CD4-positive, alpha-beta T cell treated with Interleukin-15 for 4 hours (primary cell): Measurements from ENCODE around the gene PNPLA1.
"Not testable (repeated sequence)": the region's sequence is repeated elsewhere in the genome, so short reads cannot be mapped to it uniquely, and the experiment has no call there.

Experiments used
- DNase-seq: peaks from one replicate; pipeline ENCODE4 v3.0.0-alpha.2; 2020; ENCODE audit warnings: low spot score

Gene PNPLA1

GRCh38 chr6:36336208-36336710, 66.4 kb downstream of the PNPLA1 start:
- DNase-seq = no peak

- DNase-seq = peak; percentile 8
These were observed 67.0 kb downstream of the PNPLA1 start, which contains the start of gene BNIP5 for GRCh38 chr6:36336779-36337241. Gene BNIP5, minus strand, starts transcription at chr6:36336888. Its CDS starts 6,198 bp downstream, at chr6:36330690.

- no peak for DNase-seq
These were observed 68.0 kb downstream of the PNPLA1 start for GRCh38 chr6:36337814-36338213.

GRCh38 chr6:36338223-36338622, 68.4 kb downstream of the PNPLA1 start:
- not testable (repeated sequence) for DNase-seq

GRCh38 chr6:36339146-36339545, 69.3 kb downstream of the PNPLA1 start:
- no peak for DNase-seq

- DNase-seq = no peak
These were observed 70.4 kb downstream of the PNPLA1 start for GRCh38 chr6:36340306-36340617.

- peak; percentile 72 for DNase-seq
These were observed 71.0 kb downstream of the PNPLA1 start for GRCh38 chr6:36340618-36341454.

GRCh38 chr6:36343109-36343680, 73.3 kb downstream of the PNPLA1 start:
- no peak for DNase-seq

GRCh38 chr6:36345681-36346466, 76.0 kb downstream of the PNPLA1 start:
- no peak for DNase-seq

GRCh38 chr6:36346486-36347273, 76.8 kb downstream of the PNPLA1 start:
- no peak for DNase-seq

- no peak for DNase-seq
These were observed 77.8 kb downstream of the PNPLA1 start for GRCh38 chr6:36347621-36348020.

- DNase-seq = no peak
These were observed 79.4 kb downstream of the PNPLA1 start for GRCh38 chr6:36349240-36349639.

GRCh38 chr6:36350082-36350481, 80.2 kb downstream of the PNPLA1 start:
- DNase-seq = no peak

- DNase-seq = no peak
These were observed 81.1 kb downstream of the PNPLA1 start for GRCh38 chr6:36350681-36351571.

- DNase-seq = no peak
These were observed 82.8 kb downstream of the PNPLA1 start for GRCh38 chr6:36352477-36353157.

- no peak for DNase-seq
These were observed 83.6 kb downstream of the PNPLA1 start for GRCh38 chr6:36353411-36353915.

- no peak for DNase-seq
These were observed 86.0 kb downstream of the PNPLA1 start for GRCh38 chr6:36355819-36356218.

GRCh38 chr6:36357872-36358225, 88.0 kb downstream of the PNPLA1 start:
- no peak for DNase-seq
